WTC11 (cell line): ENCODE results near the gene CHRNB2. TPM values are rescaled to one million over a fixed set of nuclear protein-coding genes. Genes with fewer than 3 reads are reported as not detected.
A peak's percentile ranks its signal among the peaks of the same experiment; 100 is the strongest.

ENCODE experiments used
- ATAC-seq: fragments of 200-7000 bp; cut with Tn5 transposase; 2 replicates; pipeline ENCODE4 v1.10.0; 2021; ENCODE audit warnings: mild to moderate bottlenecking, moderate library complexity
- CTCF ChIA-PET: fragments of 300-600 bp; sonication (Branson Sonifier 250); formaldehyde crosslinking; loops from one replicate; lab custom pipeline; 2021; ENCODE audit warnings: antibody characterized with exemption; lab: Charles Lee
- POLR2A ChIA-PET: fragments of 350-600 bp; sonication (Branson Sonifier 250); formaldehyde crosslinking; loops from one replicate; lab custom pipeline; 2021; ENCODE audit warnings: antibody characterized with exemption; lab: Charles Lee
- DNase-seq: peaks from one replicate; pipeline ENCODE4 v3.0.0; 2021; ENCODE audit warnings: low spot score
- H3K27ac Mint-ChIP-seq: 2 replicates; pipeline ENCODE4 v1.8.0; 2021; ENCODE audit warnings: mixed read lengths
- H3K27me3 Mint-ChIP-seq: 2 replicates; pipeline ENCODE4 v1.8.0; 2021; ENCODE audit warnings: low read depth, mild to moderate bottlenecking, moderate library complexity, mixed read lengths
- H3K36me3 Mint-ChIP-seq: 2 replicates; pipeline ENCODE4 v1.8.0; 2021; ENCODE audit warnings: mixed read lengths
- H3K4me1 Mint-ChIP-seq: 2 replicates; pipeline ENCODE4 v1.8.0; 2022; ENCODE audit warnings: mixed read lengths
- H3K4me3 Mint-ChIP-seq: 2 replicates; pipeline ENCODE4 v1.8.0; 2021; ENCODE audit warnings: mild to moderate bottlenecking, moderate library complexity, mixed read lengths
- H3K9me3 Mint-ChIP-seq: 2 replicates; pipeline ENCODE4 v1.8.0; 2021; ENCODE audit warnings: mixed read lengths
- ATF1 ChIP-seq: sonication (generic); formaldehyde crosslinking; IDR thresholded peaks from 2 replicates; pipeline ENCODE4 v1.8.1; 2023; ENCODE audit warnings: mild to moderate bottlenecking, moderate library complexity, missing genetic modification reagents
- EMX1 ChIP-seq: fragments of 250-450 bp; sonication (Bioruptor Pico); IDR thresholded peaks from 2 replicates; pipeline ENCODE4 v1.8.0; 2021; ENCODE audit warnings: mild to moderate bottlenecking
- GRHL2 ChIP-seq: fragments of 250-450 bp; sonication (Bioruptor Pico); IDR thresholded peaks from 2 replicates; pipeline ENCODE4 v1.8.0; 2022; ENCODE audit warnings: mild to moderate bottlenecking, moderate library complexity; ENCODE audit not compliant: insufficient replicate concordance, severe bottlenecking
- HMGA2 ChIP-seq: fragments of 250-450 bp; sonication (Bioruptor Pico); IDR thresholded peaks from 2 replicates; pipeline ENCODE4 v1.4.0; 2021; ENCODE audit warnings: mild to moderate bottlenecking, moderate library complexity
- JAZF1 ChIP-seq: fragments of 250-450 bp; sonication (Bioruptor Pico); IDR thresholded peaks from 2 replicates; pipeline ENCODE4 v1.9.0; 2021; ENCODE audit warnings: moderate library complexity, mild to moderate bottlenecking, inconsistent platforms
- NFE2L1 ChIP-seq: sonication (generic); formaldehyde crosslinking; IDR thresholded peaks from 2 replicates; pipeline ENCODE4 v1.8.1; 2023; ENCODE audit warnings: missing genetic modification reagents
- OVOL2 ChIP-seq: fragments of 250-450 bp; sonication (Bioruptor Pico); IDR thresholded peaks from 2 replicates; pipeline ENCODE4 v1.9.0; 2021; ENCODE audit warnings: mild to moderate bottlenecking, borderline replicate concordance
- PRRX2 ChIP-seq: fragments of 250-450 bp; sonication (Bioruptor Pico); IDR thresholded peaks from 2 replicates; pipeline ENCODE4 v1.8.0; 2021; ENCODE audit warnings: mild to moderate bottlenecking
- RORB ChIP-seq: fragments of 250-450 bp; sonication (Bioruptor Pico); IDR thresholded peaks from 2 replicates; pipeline ENCODE4 v1.9.0; 2021; ENCODE audit warnings: mild to moderate bottlenecking
- SMAD4 ChIP-seq: sonication (generic); formaldehyde crosslinking; IDR thresholded peaks from 2 replicates; pipeline ENCODE4 v1.8.0; 2022; ENCODE audit warnings: mild to moderate bottlenecking, missing genetic modification reagents
- SOX15 ChIP-seq: fragments of 250-450 bp; sonication (Bioruptor Pico); IDR thresholded peaks from 2 replicates; pipeline ENCODE4 v1.9.0; 2021; ENCODE audit warnings: mild to moderate bottlenecking
- ZNF138 ChIP-seq: sonication (generic); formaldehyde crosslinking; conservative IDR thresholded peaks from 2 replicates; pipeline ENCODE4 v1.8.1; 2022; ENCODE audit warnings: mild to moderate bottlenecking, moderate library complexity, missing genetic modification reagents
- ZNF232 ChIP-seq: sonication (generic); formaldehyde crosslinking; IDR thresholded peaks from 2 replicates; pipeline ENCODE4 v1.8.0; 2022; ENCODE audit warnings: mild to moderate bottlenecking, missing genetic modification reagents
- ZNF317 ChIP-seq: sonication (generic); formaldehyde crosslinking; IDR thresholded peaks from 2 replicates; pipeline ENCODE4 v1.8.1; 2023; ENCODE audit warnings: low read depth, mild to moderate bottlenecking, moderate library complexity, missing genetic modification reagents, borderline replicate concordance
- ZNF416 ChIP-seq: fragments of 250-450 bp; sonication (Bioruptor Pico); IDR thresholded peaks from 2 replicates; pipeline ENCODE4 v1.9.0; 2021; ENCODE audit warnings: mild to moderate bottlenecking, inconsistent platforms
- total RNA-seq: library from RNA; stranded (reverse); gene quantifications from 3 replicates; pipeline ENCODE4 v1.2.3, GENCODE V29; 2021
- TF ChIP-seq, protein P1 (sequence below): sonication (generic); formaldehyde crosslinking; IDR thresholded peaks from 2 replicates; pipeline ENCODE4 v1.8.1; 2023; ENCODE audit warnings: mild to moderate bottlenecking, missing genetic modification reagents
- TF ChIP-seq, protein P2 (sequence below): sonication (generic); formaldehyde crosslinking; conservative IDR thresholded peaks from 2 replicates; pipeline ENCODE4 v1.8.1; 2022; ENCODE audit warnings: mild to moderate bottlenecking, missing genetic modification reagents
- TF ChIP-seq, protein P3 (sequence below): sonication (generic); formaldehyde crosslinking; IDR thresholded peaks from 2 replicates; pipeline ENCODE4 v1.8.0; 2022; ENCODE audit warnings: missing genetic modification reagents
- TF ChIP-seq, protein P4 (sequence below): sonication (generic); formaldehyde crosslinking; IDR thresholded peaks from 2 replicates; pipeline ENCODE4 v1.8.0; 2022; ENCODE audit warnings: mild to moderate bottlenecking, missing genetic modification reagents
- TF ChIP-seq, protein P5 (sequence below): sonication (generic); formaldehyde crosslinking; IDR thresholded peaks from 2 replicates; pipeline ENCODE4 v1.8.1; 2023; ENCODE audit warnings: mild to moderate bottlenecking, missing genetic modification reagents, moderate library complexity
- TF ChIP-seq, protein P6 (sequence below): fragments of 250-450 bp; sonication (Bioruptor Pico); IDR thresholded peaks from 2 replicates; pipeline ENCODE4 v2.1.2; 2022; ENCODE audit warnings: mild to moderate bottlenecking, moderate library complexity
- TF ChIP-seq, protein P7 (sequence below): sonication (generic); formaldehyde crosslinking; IDR thresholded peaks from 2 replicates; pipeline ENCODE4 v1.8.1; 2022; ENCODE audit warnings: missing genetic modification reagents, borderline replicate concordance
- TF ChIP-seq, protein P8 (sequence below): sonication (generic); formaldehyde crosslinking; IDR thresholded peaks from 2 replicates; pipeline ENCODE4 v1.8.1; 2023; ENCODE audit warnings: mild to moderate bottlenecking, moderate library complexity, missing genetic modification reagents
- TF ChIP-seq, protein P9 (sequence below): sonication (generic); formaldehyde crosslinking; IDR thresholded peaks from 2 replicates; pipeline ENCODE4 v1.8.1; 2022; ENCODE audit warnings: mild to moderate bottlenecking, missing genetic modification reagents, moderate library complexity, borderline replicate concordance

Gene CHRNB2
- total RNA-seq, 1 experiment from 2014 or later, result 1.7 TPM

DNA sequence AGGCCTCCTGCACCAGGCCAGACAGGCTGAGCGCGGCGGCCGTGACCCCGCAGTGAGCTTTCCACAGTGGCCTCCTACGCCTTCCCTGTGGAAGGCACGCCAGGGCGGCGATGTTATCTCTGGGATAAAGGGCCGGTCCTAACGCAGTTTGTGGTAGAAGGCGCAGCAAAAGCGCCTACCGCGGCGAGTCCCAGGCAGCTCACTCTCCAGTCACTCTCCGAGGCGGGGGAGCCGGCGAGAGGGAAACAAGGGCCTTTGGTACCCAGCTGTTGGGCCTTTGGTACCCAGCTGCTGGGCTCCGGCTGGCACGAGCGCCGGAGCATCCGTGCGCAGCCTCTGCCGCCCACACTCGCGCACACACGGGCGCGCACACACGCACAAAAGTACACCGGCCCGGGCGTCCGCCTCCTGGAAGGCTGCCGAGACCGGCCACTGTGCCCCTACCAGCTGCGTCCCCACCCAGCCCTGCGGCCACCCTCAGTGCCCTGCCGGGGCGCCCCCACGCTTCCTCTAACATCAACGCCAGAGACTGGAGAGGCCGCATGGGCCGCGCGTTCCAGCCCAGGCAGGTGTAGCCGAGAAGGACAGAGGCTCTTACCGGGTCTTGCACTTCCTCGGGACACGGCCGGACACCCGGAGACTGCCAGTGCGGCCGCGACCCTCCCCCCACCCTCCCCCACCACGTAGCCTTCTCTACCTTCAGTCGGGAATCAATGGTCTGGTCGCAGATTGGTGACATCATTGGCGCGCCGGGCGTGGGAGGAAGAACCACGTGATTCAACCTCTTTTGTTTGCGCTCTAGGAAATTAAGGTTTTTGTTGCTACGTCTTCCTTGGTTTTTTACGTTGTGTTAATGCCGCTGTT, 59.9 kb downstream of the CHRNB2 start:
- H3K27me3 Mint-ChIP-seq, result no peaks in the 10 kb centered on the region; the same call in 1 of the 2 replicates
- peak; percentile 93 for DNase-seq
- CTCF ChIA-PET, result interaction anchor here (0.6 to 2.6 kb wide), 4 partner anchors 18 to 110 kb away, joined by 3 to 6 read pairs (median 4); no protein-coding TSS in a partner anchor
- H3K36me3 Mint-ChIP-seq, result peaks cover 13% of the 10 kb centered on the region
- peak; percentile 78 for ATAC-seq
- peak overlapping the region; percentile 99 for H3K27ac Mint-ChIP-seq
- peaks cover 21% of the 10 kb centered on the region for H3K9me3 Mint-ChIP-seq
- POLR2A ChIA-PET, result interaction anchor here (0.9 to 1.5 kb wide), 4 partner anchors 16 to 60 kb away, joined by 3 to 7 read pairs (median 6); partner anchors contain the start of genes ADAR and CHRNB2
- peaks cover 15% of the 10 kb centered on the region for H3K4me1 Mint-ChIP-seq
- peak overlapping the region; percentile 95 for H3K4me3 Mint-ChIP-seq
- TF ChIP-seq, protein P1, sequence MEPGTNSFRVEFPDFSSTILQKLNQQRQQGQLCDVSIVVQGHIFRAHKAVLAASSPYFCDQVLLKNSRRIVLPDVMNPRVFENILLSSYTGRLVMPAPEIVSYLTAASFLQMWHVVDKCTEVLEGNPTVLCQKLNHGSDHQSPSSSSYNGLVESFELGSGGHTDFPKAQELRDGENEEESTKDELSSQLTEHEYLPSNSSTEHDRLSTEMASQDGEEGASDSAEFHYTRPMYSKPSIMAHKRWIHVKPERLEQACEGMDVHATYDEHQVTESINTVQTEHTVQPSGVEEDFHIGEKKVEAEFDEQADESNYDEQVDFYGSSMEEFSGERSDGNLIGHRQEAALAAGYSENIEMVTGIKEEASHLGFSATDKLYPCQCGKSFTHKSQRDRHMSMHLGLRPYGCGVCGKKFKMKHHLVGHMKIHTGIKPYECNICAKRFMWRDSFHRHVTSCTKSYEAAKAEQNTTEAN (CRISPR knock-in tag), result no peak
- TF ChIP-seq ATF1 (CRISPR knock-in tag) (no peak), ZNF232 (CRISPR knock-in tag) (no peak), SOX15 (CRISPR knock-in tag) (no peak), ZNF317 (CRISPR knock-in tag) (no peak), HMGA2 (CRISPR knock-in tag) (no peak), PRRX2 (CRISPR knock-in tag) (no peak), OVOL2 (CRISPR knock-in tag) (no peak), EMX1 (CRISPR knock-in tag) (no peak), ZNF138 (no peak), ZNF416 (CRISPR knock-in tag) (no peak), GRHL2 (CRISPR knock-in tag) (no peak), RORB (CRISPR knock-in tag) (no peak), SMAD4 (CRISPR knock-in tag) (no peak), JAZF1 (CRISPR knock-in tag) (no peak), NFE2L1 (CRISPR knock-in tag) (no peak)
- TF ChIP-seq, protein P2, sequence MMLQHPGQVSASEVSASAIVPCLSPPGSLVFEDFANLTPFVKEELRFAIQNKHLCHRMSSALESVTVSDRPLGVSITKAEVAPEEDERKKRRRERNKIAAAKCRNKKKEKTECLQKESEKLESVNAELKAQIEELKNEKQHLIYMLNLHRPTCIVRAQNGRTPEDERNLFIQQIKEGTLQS (CRISPR knock-in tag), result no peak
- TF ChIP-seq, protein P3, sequence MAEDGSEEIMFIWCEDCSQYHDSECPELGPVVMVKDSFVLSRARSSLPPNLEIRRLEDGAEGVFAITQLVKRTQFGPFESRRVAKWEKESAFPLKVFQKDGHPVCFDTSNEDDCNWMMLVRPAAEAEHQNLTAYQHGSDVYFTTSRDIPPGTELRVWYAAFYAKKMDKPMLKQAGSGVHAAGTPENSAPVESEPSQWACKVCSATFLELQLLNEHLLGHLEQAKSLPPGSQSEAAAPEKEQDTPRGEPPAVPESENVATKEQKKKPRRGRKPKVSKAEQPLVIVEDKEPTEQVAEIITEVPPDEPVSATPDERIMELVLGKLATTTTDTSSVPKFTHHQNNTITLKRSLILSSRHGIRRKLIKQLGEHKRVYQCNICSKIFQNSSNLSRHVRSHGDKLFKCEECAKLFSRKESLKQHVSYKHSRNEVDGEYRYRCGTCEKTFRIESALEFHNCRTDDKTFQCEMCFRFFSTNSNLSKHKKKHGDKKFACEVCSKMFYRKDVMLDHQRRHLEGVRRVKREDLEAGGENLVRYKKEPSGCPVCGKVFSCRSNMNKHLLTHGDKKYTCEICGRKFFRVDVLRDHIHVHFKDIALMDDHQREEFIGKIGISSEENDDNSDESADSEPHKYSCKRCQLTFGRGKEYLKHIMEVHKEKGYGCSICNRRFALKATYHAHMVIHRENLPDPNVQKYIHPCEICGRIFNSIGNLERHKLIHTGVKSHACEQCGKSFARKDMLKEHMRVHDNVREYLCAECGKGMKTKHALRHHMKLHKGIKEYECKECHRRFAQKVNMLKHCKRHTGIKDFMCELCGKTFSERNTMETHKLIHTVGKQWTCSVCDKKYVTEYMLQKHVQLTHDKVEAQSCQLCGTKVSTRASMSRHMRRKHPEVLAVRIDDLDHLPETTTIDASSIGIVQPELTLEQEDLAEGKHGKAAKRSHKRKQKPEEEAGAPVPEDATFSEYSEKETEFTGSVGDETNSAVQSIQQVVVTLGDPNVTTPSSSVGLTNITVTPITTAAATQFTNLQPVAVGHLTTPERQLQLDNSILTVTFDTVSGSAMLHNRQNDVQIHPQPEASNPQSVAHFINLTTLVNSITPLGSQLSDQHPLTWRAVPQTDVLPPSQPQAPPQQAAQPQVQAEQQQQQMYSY (CRISPR knock-in tag), result no peak
- TF ChIP-seq, protein P4, sequence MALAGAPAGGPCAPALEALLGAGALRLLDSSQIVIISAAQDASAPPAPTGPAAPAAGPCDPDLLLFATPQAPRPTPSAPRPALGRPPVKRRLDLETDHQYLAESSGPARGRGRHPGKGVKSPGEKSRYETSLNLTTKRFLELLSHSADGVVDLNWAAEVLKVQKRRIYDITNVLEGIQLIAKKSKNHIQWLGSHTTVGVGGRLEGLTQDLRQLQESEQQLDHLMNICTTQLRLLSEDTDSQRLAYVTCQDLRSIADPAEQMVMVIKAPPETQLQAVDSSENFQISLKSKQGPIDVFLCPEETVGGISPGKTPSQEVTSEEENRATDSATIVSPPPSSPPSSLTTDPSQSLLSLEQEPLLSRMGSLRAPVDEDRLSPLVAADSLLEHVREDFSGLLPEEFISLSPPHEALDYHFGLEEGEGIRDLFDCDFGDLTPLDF, result no peak
- TF ChIP-seq, protein P5, sequence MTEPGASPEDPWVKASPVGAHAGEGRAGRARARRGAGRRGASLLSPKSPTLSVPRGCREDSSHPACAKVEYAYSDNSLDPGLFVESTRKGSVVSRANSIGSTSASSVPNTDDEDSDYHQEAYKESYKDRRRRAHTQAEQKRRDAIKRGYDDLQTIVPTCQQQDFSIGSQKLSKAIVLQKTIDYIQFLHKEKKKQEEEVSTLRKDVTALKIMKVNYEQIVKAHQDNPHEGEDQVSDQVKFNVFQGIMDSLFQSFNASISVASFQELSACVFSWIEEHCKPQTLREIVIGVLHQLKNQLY (CRISPR knock-in tag), result no peak
- TF ChIP-seq, protein P6, sequence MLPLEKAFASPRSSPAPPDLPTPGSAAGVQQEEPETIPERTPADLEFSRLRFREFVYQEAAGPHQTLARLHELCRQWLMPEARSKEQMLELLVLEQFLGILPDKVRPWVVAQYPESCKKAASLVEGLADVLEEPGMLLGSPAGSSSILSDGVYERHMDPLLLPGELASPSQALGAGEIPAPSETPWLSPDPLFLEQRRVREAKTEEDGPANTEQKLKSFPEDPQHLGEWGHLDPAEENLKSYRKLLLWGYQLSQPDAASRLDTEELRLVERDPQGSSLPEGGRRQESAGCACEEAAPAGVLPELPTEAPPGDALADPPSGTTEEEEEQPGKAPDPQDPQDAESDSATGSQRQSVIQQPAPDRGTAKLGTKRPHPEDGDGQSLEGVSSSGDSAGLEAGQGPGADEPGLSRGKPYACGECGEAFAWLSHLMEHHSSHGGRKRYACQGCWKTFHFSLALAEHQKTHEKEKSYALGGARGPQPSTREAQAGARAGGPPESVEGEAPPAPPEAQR (CRISPR knock-in tag), result no peak
- TF ChIP-seq, protein P7, sequence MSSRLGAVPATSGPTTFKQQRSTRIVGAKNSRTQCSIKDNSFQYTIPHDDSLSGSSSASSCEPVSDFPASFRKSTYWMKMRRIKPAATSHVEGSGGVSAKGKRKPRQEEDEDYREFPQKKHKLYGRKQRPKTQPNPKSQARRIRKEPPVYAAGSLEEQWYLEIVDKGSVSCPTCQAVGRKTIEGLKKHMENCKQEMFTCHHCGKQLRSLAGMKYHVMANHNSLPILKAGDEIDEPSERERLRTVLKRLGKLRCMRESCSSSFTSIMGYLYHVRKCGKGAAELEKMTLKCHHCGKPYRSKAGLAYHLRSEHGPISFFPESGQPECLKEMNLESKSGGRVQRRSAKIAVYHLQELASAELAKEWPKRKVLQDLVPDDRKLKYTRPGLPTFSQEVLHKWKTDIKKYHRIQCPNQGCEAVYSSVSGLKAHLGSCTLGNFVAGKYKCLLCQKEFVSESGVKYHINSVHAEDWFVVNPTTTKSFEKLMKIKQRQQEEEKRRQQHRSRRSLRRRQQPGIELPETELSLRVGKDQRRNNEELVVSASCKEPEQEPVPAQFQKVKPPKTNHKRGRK (CRISPR knock-in tag), result no peak
- TF ChIP-seq, protein P8, sequence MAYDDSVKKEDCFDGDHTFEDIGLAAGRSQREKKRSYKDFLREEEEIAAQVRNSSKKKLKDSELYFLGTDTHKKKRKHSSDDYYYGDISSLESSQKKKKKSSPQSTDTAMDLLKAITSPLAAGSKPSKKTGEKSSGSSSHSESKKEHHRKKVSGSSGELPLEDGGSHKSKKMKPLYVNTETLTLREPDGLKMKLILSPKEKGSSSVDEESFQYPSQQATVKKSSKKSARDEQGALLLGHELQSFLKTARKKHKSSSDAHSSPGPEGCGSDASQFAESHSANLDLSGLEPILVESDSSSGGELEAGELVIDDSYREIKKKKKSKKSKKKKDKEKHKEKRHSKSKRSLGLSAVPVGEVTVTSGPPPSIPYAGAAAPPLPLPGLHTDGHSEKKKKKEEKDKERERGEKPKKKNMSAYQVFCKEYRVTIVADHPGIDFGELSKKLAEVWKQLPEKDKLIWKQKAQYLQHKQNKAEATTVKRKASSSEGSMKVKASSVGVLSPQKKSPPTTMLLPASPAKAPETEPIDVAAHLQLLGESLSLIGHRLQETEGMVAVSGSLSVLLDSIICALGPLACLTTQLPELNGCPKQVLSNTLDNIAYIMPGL (CRISPR knock-in tag), result peak; percentile 71; the same call in 1 of the 2 replicates
- TF ChIP-seq, protein P9, sequence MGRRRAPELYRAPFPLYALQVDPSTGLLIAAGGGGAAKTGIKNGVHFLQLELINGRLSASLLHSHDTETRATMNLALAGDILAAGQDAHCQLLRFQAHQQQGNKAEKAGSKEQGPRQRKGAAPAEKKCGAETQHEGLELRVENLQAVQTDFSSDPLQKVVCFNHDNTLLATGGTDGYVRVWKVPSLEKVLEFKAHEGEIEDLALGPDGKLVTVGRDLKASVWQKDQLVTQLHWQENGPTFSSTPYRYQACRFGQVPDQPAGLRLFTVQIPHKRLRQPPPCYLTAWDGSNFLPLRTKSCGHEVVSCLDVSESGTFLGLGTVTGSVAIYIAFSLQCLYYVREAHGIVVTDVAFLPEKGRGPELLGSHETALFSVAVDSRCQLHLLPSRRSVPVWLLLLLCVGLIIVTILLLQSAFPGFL (CRISPR knock-in tag), result no peak
